DMS 273 treated with DMSO at 0.1 percent for 48 hours (cell line): ENCODE results near the gene FBXO8.
A peak's percentile ranks its signal among the peaks of the same experiment; 100 is the strongest.
"Not testable (repeated sequence)": the region's sequence is repeated elsewhere in the genome, so short reads cannot be mapped to it uniquely, and the experiment has no call there.

Experiments
- DNase-seq: peaks from one replicate; lab custom pipeline; 2025; lab: John Stamatoyannopoulos, UW

Gene FBXO8

GRCh38 chr4:174282836-174283506, 496 bp downstream of the FBXO8 start:
- DNase-seq, result peak; percentile 86

GRCh38 chr4:174281901-174282300, 1.6 kb downstream of the FBXO8 start:
- DNase-seq, result no peak

- no peak for DNase-seq
These were observed 2.2 kb downstream of the FBXO8 start for GRCh38 chr4:174281182-174281737.

GRCh38 chr4:174279433-174280155, 3.9 kb downstream of the FBXO8 start:
- DNase-seq, result no peak

GRCh38 chr4:174278467-174278866, 5.0 kb downstream of the FBXO8 start:
- no peak for DNase-seq

- no peak for DNase-seq
These were observed 6.0 kb downstream of the FBXO8 start for GRCh38 chr4:174277433-174277832.

- DNase-seq, result no peak
These were observed 8.4 kb downstream of the FBXO8 start for GRCh38 chr4:174275101-174275500.

- no peak for DNase-seq
These were observed 9.0 kb downstream of the FBXO8 start for GRCh38 chr4:174274436-174274835.

- DNase-seq, result no peak
These were observed 9.5 kb downstream of the FBXO8 start for GRCh38 chr4:174273930-174274329.

- DNase-seq, result no peak
These were observed 17.1 kb downstream of the FBXO8 start for GRCh38 chr4:174266416-174266815.

- DNase-seq, result peak; percentile 59
These were observed 17.6 kb downstream of the FBXO8 start for GRCh38 chr4:174265916-174266315.

- DNase-seq, result no peak
These were observed 20.1 kb downstream of the FBXO8 start for GRCh38 chr4:174263445-174263736.

- no peak for DNase-seq
These were observed 20.6 kb downstream of the FBXO8 start for GRCh38 chr4:174262624-174263444.

GRCh38 chr4:174261432-174261831, 22.0 kb downstream of the FBXO8 start:
- DNase-seq, result not testable (repeated sequence)

- DNase-seq, result no peak
These were observed 23.4 kb downstream of the FBXO8 start for GRCh38 chr4:174260099-174260498.

GRCh38 chr4:174259580-174259979, 23.9 kb downstream of the FBXO8 start:
- no peak for DNase-seq

GRCh38 chr4:174256277-174256713, 27.2 kb downstream of the FBXO8 start:
- no peak for DNase-seq

- peak; percentile 48 for DNase-seq
These were observed 27.7 kb downstream of the FBXO8 start for GRCh38 chr4:174255786-174256185.

- no peak for DNase-seq
These were observed 28.1 kb downstream of the FBXO8 start for GRCh38 chr4:174255374-174255773.

GRCh38 chr4:174254613-174255012, 28.9 kb downstream of the FBXO8 start:
- no peak for DNase-seq

- no peak for DNase-seq
These were observed 31.1 kb downstream of the FBXO8 start for GRCh38 chr4:174252412-174252811.

GRCh38 chr4:174248407-174248806, 35.1 kb downstream of the FBXO8 start:
- no peak for DNase-seq

- no peak for DNase-seq
These were observed 37.8 kb downstream of the FBXO8 start for GRCh38 chr4:174245714-174246113.
